ENCODE results near the gene TARP.

DNA sequence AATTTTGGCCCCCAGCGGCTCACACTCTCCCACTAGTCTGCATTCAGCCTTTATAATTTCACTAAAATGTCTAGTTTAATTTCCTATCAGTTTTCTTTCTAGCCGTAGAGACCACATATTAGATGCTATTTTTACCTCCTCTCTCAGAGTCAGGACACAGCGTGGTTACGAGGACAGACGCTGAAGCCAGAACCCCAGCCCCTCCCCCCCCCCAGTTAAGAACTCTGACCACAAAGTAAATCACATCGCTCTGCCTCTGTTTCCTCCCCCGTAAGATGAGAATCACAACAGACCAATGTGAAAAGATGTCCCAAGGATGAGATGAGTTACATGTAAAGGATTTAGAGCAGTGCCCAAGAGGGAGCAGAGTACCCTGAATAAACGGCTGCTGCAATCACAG is 11.1 kb upstream of the TARP start:
- TF ChIP-seq, protein P1, sequence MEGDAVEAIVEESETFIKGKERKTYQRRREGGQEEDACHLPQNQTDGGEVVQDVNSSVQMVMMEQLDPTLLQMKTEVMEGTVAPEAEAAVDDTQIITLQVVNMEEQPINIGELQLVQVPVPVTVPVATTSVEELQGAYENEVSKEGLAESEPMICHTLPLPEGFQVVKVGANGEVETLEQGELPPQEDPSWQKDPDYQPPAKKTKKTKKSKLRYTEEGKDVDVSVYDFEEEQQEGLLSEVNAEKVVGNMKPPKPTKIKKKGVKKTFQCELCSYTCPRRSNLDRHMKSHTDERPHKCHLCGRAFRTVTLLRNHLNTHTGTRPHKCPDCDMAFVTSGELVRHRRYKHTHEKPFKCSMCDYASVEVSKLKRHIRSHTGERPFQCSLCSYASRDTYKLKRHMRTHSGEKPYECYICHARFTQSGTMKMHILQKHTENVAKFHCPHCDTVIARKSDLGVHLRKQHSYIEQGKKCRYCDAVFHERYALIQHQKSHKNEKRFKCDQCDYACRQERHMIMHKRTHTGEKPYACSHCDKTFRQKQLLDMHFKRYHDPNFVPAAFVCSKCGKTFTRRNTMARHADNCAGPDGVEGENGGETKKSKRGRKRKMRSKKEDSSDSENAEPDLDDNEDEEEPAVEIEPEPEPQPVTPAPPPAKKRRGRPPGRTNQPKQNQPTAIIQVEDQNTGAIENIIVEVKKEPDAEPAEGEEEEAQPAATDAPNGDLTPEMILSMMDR (IDR thresholded peaks at IDR 0.05 in 2 of 3, conservative IDR thresholded peaks at IDR 0.05 in 1 of 3; ENCODE audit: borderline replicate concordance in 1 of 3, insufficient read depth in 1 of 3, low read depth in 2 of 3, low read length in 2 of 3), result no peak
- no peak for TF ChIP-seq POLR2AphosphoS5 (IDR thresholded peaks at IDR 0.05; ENCODE audit: low read depth, low read length)
- TF ChIP-seq CEBPB (IDR thresholded peaks at IDR 0.05; ENCODE audit: low read depth), result no peak
- no peak for TF ChIP-seq FOSL1 (IDR thresholded peaks at IDR 0.05; ENCODE audit: low read depth)
- TF ChIP-seq SIN3A (IDR thresholded peaks at IDR 0.05; ENCODE audit: low read depth), result no peak
- no peak for TF ChIP-seq YY1 (IDR thresholded peaks at IDR 0.05; ENCODE audit: extremely low read depth, insufficient replicate concordance, low read depth, low read length)
- TF ChIP-seq MAX (IDR thresholded peaks at IDR 0.05), result no peak
- no peak for TF ChIP-seq REST (IDR thresholded peaks at IDR 0.05; ENCODE audit: low read depth)
